Measurements from ENCODE around the gene ATP10B.

DNA sequence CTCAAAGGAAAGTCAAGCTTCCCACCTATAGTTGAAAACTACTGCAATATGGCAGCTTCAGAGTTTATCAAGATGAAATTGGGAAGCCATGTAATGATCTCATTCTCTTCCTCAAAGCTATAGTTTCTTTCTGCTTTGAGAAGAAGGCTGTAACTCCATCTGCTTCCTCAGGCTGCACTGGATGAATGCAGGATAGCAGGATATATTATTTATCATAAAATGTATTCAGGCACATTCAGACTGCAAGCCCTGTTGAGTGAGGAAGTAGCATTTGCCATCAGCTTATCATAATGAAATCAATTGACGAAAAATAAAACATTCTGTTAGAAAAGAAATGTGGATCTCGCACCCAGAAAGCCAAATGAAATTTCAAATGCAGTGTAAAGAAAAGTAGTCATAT is 560 bp downstream of the ATP10B start:
- no peak for TF ChIP-seq ZNF274 (IDR thresholded peaks at IDR 0.05; ENCODE audit: low read depth, low read length)
- TF ChIP-seq YY1 (IDR thresholded peaks at IDR 0.05; ENCODE audit: insufficient read depth, insufficient read length), result no peak
